GM12873 (cell line): ENCODE data around the gene SULF2.

Source experiments
- TF ChIP-seq, protein P1 (sequence below): IDR thresholded peaks from 2 replicates; pipeline ENCODE4 v1.5.1; 2012; ENCODE audit warnings: low read depth, mild to moderate bottlenecking, moderate library complexity, low read length, control low read depth; ENCODE audit not compliant: insufficient read depth; ENCODE audit errors: missing control alignments

The SULF2 gene

DNA sequence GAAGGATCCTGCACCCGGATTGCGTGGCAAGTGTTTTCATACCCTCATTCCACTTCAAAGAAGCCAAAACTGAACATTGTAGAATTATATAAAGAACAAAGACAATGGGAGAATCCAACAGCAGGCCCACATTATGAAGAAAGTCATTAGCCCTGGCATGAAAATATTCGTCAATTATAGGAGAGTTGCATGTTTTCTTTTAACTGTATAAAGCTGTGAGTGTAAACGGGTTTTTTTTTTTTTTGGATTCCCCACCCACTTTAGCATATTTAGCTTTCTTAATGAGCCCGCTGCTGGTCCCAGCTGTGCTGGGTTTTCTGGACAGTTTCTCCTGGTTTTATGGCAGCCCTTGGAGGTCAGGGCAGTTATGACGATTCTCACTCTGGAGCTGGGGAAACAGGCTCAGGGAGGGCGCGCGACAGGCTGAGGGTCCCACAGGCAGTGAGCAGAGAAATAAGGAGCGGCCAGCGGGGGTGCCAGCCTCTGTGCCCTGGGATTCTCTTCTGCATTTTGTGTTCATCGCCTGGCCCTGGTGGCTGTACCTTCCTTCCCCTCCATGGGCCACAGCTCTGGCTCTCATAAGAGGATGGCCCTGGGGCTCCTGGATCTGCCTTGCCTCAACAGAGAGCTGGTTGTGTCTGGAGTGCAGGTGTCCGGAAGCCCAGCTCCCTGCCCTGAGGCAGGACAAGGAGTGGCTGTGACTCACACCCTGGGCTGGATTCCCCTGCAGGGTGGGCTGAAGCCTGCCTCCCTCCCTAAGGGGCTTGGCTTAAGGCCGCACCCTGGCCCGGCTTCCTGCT lies 24.1 kb upstream of the SULF2 start:
- TF ChIP-seq, protein P1, sequence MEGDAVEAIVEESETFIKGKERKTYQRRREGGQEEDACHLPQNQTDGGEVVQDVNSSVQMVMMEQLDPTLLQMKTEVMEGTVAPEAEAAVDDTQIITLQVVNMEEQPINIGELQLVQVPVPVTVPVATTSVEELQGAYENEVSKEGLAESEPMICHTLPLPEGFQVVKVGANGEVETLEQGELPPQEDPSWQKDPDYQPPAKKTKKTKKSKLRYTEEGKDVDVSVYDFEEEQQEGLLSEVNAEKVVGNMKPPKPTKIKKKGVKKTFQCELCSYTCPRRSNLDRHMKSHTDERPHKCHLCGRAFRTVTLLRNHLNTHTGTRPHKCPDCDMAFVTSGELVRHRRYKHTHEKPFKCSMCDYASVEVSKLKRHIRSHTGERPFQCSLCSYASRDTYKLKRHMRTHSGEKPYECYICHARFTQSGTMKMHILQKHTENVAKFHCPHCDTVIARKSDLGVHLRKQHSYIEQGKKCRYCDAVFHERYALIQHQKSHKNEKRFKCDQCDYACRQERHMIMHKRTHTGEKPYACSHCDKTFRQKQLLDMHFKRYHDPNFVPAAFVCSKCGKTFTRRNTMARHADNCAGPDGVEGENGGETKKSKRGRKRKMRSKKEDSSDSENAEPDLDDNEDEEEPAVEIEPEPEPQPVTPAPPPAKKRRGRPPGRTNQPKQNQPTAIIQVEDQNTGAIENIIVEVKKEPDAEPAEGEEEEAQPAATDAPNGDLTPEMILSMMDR = no peak

DNA sequence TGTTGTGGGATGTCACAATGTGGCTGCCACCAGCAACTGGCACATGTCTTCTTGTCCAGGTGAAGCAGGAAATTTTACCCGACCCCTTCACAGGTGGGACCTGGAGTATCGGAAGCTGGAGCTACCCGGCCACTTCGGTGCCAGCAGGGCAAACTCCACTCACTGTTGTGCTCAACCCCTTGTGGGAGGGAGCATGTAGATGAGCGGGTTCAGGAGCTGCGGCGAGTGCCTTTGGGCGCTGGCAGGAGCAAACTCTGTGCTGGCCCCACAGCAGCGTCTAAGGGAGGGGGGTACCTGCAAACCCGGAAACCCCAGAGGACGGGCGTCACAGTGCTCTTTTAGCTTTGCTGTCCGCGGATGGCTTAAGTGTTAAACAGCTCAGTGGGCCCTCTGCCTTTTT lies 20.7 kb upstream of the SULF2 start:
- TF ChIP-seq, protein P1 = no peak

DNA sequence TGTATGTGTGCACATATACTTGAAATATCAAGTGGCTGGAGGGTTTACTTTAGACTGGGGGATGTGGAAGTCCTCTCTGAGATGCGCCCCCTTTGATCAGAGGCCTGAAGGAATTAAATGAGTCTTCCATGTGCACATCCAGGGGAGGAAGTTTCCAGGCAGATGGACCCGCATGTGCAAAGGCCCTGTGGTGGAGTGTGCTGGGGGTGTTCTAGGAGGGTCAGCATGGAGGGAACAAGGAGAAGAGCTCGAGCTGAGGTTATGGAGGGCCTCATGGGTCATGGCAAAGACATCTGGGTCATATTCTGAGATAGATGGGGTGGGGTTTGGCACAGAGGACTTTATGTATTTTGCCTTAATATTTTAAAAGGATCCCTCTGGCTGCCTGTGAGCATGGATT lies 17.7 kb upstream of the SULF2 start:
- TF ChIP-seq, protein P1 = no peak

DNA sequence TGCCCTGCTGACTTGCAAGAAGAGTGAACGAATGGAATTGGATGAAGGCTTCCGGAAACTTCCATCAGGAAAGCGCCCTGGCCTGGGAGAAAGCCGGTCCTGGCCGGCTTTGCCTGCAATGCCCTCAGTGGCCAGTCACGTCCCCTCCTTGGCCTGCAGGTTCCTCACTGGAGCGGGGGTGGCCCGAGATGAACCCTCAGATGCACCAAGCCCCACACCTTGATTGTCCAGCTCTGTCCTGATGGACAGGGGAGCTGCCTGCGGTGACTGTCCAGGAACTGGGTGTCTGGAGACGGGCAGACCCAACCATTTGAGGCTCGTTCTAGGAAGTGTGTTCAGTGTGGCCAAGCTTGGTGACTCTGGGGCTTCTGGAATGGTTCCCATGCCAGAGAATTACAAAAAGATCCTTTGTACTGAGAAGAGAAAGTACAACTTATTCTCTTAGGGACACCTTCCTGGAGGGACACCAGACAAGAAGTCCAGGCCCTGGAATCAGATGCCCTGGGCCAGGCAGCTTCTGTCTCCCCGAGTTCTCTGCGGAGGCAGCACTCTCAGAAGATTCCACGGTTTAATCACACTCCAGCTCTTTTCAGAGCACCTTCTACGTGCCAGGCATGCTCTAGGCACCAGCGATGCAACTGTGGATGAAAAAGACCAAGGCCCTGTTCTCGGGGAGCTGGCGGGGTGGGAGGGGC lies 17.1 kb upstream of the SULF2 start:
- TF ChIP-seq, protein P1 = no peak

DNA sequence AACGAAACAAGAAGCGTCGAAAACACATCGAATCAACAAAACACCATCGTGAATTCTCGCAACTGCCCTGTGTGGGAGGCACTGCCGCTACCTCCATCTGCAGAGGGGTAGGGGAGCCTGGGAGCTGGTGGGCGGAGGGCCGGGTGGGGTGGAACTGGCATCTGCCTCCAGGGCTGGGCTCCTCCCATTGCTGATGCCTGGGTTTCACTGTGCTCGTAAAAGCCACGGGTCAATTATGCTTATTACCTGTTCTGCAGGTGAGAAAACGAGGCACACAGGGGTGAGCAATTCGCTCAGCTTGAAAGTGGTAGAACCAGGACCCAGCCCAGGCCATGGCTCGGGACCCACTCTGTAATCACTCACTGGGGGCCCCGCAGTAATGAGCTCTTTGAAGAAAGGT lies 16.5 kb upstream of the SULF2 start:
- TF ChIP-seq, protein P1 = no peak

DNA sequence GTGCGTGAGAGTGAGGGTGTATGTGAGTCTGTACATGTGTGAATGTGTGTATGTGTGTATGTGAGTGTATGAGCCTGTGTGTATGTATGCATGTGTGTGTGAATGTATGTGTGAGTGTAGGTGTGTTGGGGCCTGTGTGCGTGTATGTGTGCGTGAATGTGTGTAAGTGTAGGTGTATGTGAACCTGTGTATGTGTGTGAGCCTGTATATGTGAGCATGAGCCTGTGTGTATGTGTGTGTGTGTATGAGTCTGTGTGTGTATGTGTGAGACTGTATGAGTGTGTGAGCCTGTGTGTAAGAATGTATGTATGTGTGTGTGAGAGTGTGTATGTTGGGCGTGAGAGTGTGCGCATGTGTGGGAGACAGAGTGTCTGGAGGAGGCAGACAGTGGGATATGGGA lies 15.8 kb upstream of the SULF2 start:
- TF ChIP-seq, protein P1 = no peak

DNA sequence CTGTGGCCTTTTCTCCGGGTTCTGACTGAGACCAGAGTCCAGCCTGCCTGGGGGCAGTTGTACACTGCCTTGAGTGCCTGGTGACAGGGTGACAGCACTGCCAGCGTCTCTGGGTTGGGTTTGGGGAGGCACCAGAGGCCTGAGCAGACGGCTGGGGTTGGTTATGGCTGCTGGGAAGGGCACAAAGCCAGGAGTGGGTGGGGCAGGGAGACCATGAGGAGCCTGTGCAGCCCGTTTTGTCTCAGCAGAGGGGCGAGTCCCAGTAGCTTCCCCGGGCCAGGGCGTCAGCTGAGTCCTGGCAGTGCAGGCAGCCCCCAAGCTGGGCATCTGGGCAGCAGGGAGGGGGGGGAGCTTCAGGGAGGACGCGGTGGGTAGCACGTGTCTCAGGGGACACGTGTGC lies 15.3 kb upstream of the SULF2 start:
- TF ChIP-seq, protein P1 = no peak
